HG03135 (cell line): ENCODE data around the gene FYN.

Experiments used
- ATAC-seq: cut with Tn5 transposase; IDR thresholded peaks from one replicate; pipeline ENCODE4 v1.9.1; 2021; ENCODE audit warnings: mild to moderate bottlenecking, moderate library complexity; ENCODE audit not compliant: unreplicated experiment

FYN gene

DNA sequence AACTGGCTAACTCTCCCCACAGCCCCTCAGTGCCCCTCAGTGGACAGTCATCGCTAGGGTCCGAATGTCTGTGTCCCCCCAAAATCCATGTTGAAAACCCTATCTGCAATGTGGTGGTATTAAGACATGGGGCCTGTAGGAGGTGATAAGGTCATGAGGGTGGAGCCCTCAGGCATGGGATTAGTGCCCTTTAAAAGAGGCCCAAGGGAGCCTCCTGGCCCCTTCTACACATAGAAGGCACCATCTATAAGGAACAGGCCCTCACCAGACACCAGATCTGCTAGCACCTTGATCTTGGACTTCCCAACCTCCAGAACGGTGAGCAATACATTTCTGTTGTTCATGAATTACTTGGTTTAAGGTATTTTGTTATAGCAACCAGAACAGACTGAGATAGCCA lies 260.9 kb downstream of the FYN start:
- ATAC-seq, result no peak

DNA sequence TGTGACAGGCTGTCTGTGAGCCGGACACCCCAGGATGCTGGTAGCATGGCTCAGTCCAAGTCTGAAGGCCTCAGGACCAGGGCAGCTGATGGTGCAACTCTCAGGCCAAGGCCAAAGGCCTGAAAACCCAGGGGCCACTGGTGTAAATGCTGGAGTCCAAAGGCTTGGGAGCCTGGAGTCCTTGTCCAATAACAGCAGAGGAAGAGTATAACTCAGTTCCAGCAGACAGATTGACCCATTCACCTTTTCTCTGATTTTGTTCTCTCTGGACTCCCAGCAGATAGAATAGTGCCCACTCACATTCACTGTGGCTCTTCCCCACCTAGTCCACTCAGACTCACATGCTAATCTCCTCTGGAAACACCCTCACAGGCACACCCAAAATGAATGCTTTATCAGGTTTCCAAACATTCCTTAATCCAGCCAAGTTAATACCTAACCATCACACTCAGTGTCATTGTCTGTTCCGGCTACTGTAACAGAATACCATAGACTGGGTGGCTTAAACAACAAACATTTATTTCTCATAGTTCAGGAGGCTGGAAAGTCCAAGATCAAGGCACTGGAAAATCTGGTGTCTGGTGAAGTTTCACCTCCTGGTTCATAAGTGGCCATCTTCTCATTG lies 262.6 kb downstream of the FYN start:
- ATAC-seq, result no peak
